HEK293 (cell line): ENCODE measurements around the gene JAM2.
A peak's percentile ranks its signal among the peaks of the same experiment; 100 is the strongest.

Source experiments
- CTCF ChIA-PET: fragments of 350-600 bp; formaldehyde crosslinking; extraction: SDS; loops from one replicate; lab custom pipeline; 2021; ENCODE audit warnings: antibody characterized with exemption; lab: Yijun Ruan, JAX
- POLR2A ChIA-PET: fragments of 300-600 bp; formaldehyde crosslinking; extraction: SDS; loops from one replicate; lab custom pipeline; 2020; ENCODE audit warnings: antibody characterized with exemption, inconsistent platforms; lab: Yijun Ruan, JAX
- H3K27ac ChIP-seq: fragments of 200-500 bp; sonication (Bioruptor generic); 2 replicates; pipeline ENCODE4 v1.5.1; 2014; ENCODE audit warnings: low read depth, low read length, control low read depth, inconsistent platforms; ENCODE audit errors: extremely low read depth
- H3K36me3 ChIP-seq, 2 experiments: fragments of 200-500 bp in 1 of 2; sonication (Bioruptor generic) in 1 of 2; 1 replicate in 1 of 2; 2 replicates in 1 of 2; pipeline ENCODE4 v1.5.1; 2014 to 2017; ENCODE audit warnings: inconsistent platforms in 2 of 2, low read length in 2 of 2; ENCODE audit not compliant: control insufficient read depth in 2 of 2, insufficient read depth in 1 of 2
- H3K4me1 ChIP-seq: fragments of 200-500 bp; sonication (Bioruptor generic); 2 replicates; pipeline ENCODE4 v1.5.1; 2014; ENCODE audit warnings: mild to moderate bottlenecking, low read length, inconsistent platforms; ENCODE audit not compliant: control insufficient read depth, insufficient read depth
- H3K4me3 ChIP-seq: 2 replicates; pipeline ENCODE4 v1.5.1; 2011; ENCODE audit warnings: low read depth, mild to moderate bottlenecking, control low read depth, low read length, moderate library complexity
- H3K9me3 ChIP-seq: fragments of 200-500 bp; sonication (Bioruptor generic); 2 replicates; pipeline ENCODE4 v1.5.1; 2014; ENCODE audit warnings: low read depth, low read length, inconsistent platforms; ENCODE audit not compliant: control insufficient read depth, insufficient read depth
- EGR2 ChIP-seq: fragments of 450-650 bp; formaldehyde crosslinking; IDR thresholded peaks from 2 replicates; pipeline ENCODE4 v1.5.1; 2016; ENCODE audit warnings: low read depth, missing biosample characterization, missing genetic modification characterization
- FEZF1 ChIP-seq: fragments of 450-650 bp; formaldehyde crosslinking; IDR thresholded peaks from 2 replicates; pipeline ENCODE4 v1.5.1; 2016; ENCODE audit warnings: missing biosample characterization, missing genetic modification characterization
- GLIS1 ChIP-seq: fragments of 450-650 bp; formaldehyde crosslinking; IDR thresholded peaks from 2 replicates; pipeline ENCODE4 v1.5.1; 2016; ENCODE audit warnings: missing biosample characterization, missing genetic modification characterization
- IKZF3 ChIP-seq: fragments of 450-650 bp; IDR thresholded peaks from 2 replicates; pipeline ENCODE4 v1.5.0; 2018; ENCODE audit warnings: missing biosample characterization, mild to moderate bottlenecking, missing genetic modification characterization, moderate library complexity
- KLF1 ChIP-seq: fragments of 450-650 bp; formaldehyde crosslinking; IDR thresholded peaks from 2 replicates; pipeline ENCODE4 v1.5.1; 2016; ENCODE audit warnings: missing biosample characterization, missing genetic modification characterization
- KLF7 ChIP-seq: fragments of 450-650 bp; formaldehyde crosslinking; IDR thresholded peaks from 2 replicates; pipeline ENCODE4 v1.5.1; 2016; ENCODE audit warnings: missing biosample characterization, missing genetic modification characterization, borderline replicate concordance
- KLF9 ChIP-seq: fragments of 450-650 bp; formaldehyde crosslinking; IDR thresholded peaks from 2 replicates; pipeline ENCODE4 v1.5.1; 2016; ENCODE audit warnings: missing biosample characterization, missing genetic modification characterization, low read depth
- PRDM1 ChIP-seq: fragments of 450-650 bp; formaldehyde crosslinking; IDR thresholded peaks from 2 replicates; pipeline ENCODE4; 2016; ENCODE audit warnings: missing biosample characterization, missing genetic modification characterization
- PRDM4 ChIP-seq: fragments of 450-650 bp; formaldehyde crosslinking; IDR thresholded peaks from 2 replicates; pipeline ENCODE4 v1.5.1; 2017; ENCODE audit warnings: missing biosample characterization, missing genetic modification characterization
- REST ChIP-seq: fragments of 450-650 bp; formaldehyde crosslinking; IDR thresholded peaks from 2 replicates; pipeline ENCODE4 v1.5.1; 2016; ENCODE audit warnings: missing biosample characterization, missing genetic modification characterization
- SP2 ChIP-seq: fragments of 450-650 bp; formaldehyde crosslinking; IDR thresholded peaks from 2 replicates; pipeline ENCODE4 v1.5.1; 2016; ENCODE audit warnings: missing biosample characterization, missing genetic modification characterization
- ZBTB1 ChIP-seq: fragments of 450-650 bp; formaldehyde crosslinking; IDR thresholded peaks from 2 replicates; pipeline ENCODE4 v1.5.1; 2016; ENCODE audit warnings: missing biosample characterization, missing genetic modification characterization
- ZBTB8A ChIP-seq: fragments of 450-650 bp; formaldehyde crosslinking; IDR thresholded peaks from 2 replicates; pipeline ENCODE4 v1.5.1; 2016; ENCODE audit warnings: missing biosample characterization, missing genetic modification characterization
- ZFHX2 ChIP-seq: fragments of 450-650 bp; formaldehyde crosslinking; conservative IDR thresholded peaks from 2 replicates; pipeline ENCODE4 v1.5.1; 2016; ENCODE audit warnings: missing biosample characterization, missing genetic modification characterization
- ZNF10 ChIP-seq: fragments of 450-650 bp; formaldehyde crosslinking; IDR thresholded peaks from 2 replicates; pipeline ENCODE4 v1.5.1; 2017; ENCODE audit warnings: missing biosample characterization, missing genetic modification characterization
- ZNF146 ChIP-seq: fragments of 450-650 bp; formaldehyde crosslinking; IDR thresholded peaks from 2 replicates; pipeline ENCODE4 v1.5.1; 2016; ENCODE audit warnings: missing biosample characterization, missing genetic modification characterization
- ZNF184 ChIP-seq: fragments of 450-650 bp; IDR thresholded peaks from 2 replicates; pipeline ENCODE4 v1.5.1; 2018; ENCODE audit warnings: missing biosample characterization, mild to moderate bottlenecking, missing genetic modification characterization
- ZNF19 ChIP-seq: fragments of 450-650 bp; formaldehyde crosslinking; IDR thresholded peaks from 2 replicates; pipeline ENCODE4; 2016; ENCODE audit warnings: missing biosample characterization, missing genetic modification characterization, low read depth
- ZNF398 ChIP-seq: fragments of 450-650 bp; formaldehyde crosslinking; IDR thresholded peaks from 2 replicates; pipeline ENCODE4 v1.5.1; 2017; ENCODE audit warnings: missing biosample characterization, missing genetic modification characterization
- ZNF585B ChIP-seq: fragments of 450-650 bp; formaldehyde crosslinking; IDR thresholded peaks from 2 replicates; pipeline ENCODE4 v1.5.1; 2016; ENCODE audit warnings: missing biosample characterization, missing genetic modification characterization

JAM2 gene

GRCh38 chr21:25638660-25639550, at the start of gene JAM2:
JAM2 (plus strand) TSS chr21:25639258; CDS start chr21:25639822, 564 bp downstream.
- CTCF ChIA-PET: interaction anchor here (0.7 to 2.0 kb wide), 2 partner anchors 31 to 852 kb away, joined by 3 to 22 read pairs; partner anchors contain the start of gene MRPL39
- H3K9me3 ChIP-seq: no peaks in the 10 kb centered on the region
- no peaks in the 10 kb centered on the region for H3K4me1 ChIP-seq
- TF ChIP-seq EGR2 (tag by site-specific recombination) (peak; percentile 73), KLF9 (tag by site-specific recombination) (no peak), ZBTB8A (peak; percentile 34; the same call in 1 of the 2 replicates), SP2 (peak; percentile 44; the same call in 1 of the 2 replicates), FEZF1 (tag by site-specific recombination) (0 out of 2 replicates have a peak, but pooled peaks have one; percentile 18), REST (tag by site-specific recombination) (no peak), ZFHX2 (peak; percentile 83)
- TF ChIP-seq, all 188 proteins: peak for 5
- Histone ChIP-seq H3K27ac (peak within 1 kb of the TSS; percentile 57; the same call in 1 of the 2 replicates), H3K4me3 (peak within 1 kb of the TSS; percentile 63), H3K36me3 (no peaks in the 10 kb centered on the region)
- POLR2A ChIA-PET: interaction anchor here (0.8 to 1.0 kb wide), 2 partner anchors 95 to 96 kb away, joined by 3 to 5 read pairs; partner anchors contain the start of genes ATP5PF and GABPA

- Histone ChIP-seq H3K4me1 (no peaks in the 10 kb centered on the region), H3K4me3 (no peak overlapping the region), H3K27ac (no peak overlapping the region), H3K9me3 (no peaks in the 10 kb centered on the region), H3K36me3 (peaks cover 65 to 82% of the 10 kb centered on the region in 2 experiments)
- POLR2A ChIA-PET: no interaction called here
- TF ChIP-seq PRDM1 (tag by site-specific recombination) (peak; percentile 61; the same call in 1 of the 2 replicates), GLIS1 (tag by site-specific recombination) (no peak)
- CTCF ChIA-PET: interaction anchor here (0.7 kb wide), 2 partner anchors 8 to 18 kb away, joined by 3 to 4 read pairs; no protein-coding TSS in a partner anchor
Measured at GRCh38 chr21:25589887-25590286, 49.2 kb upstream of the JAM2 start.

- H3K27ac ChIP-seq: peak within 1 kb of the TSS; percentile 87
- ChIA-PET CTCF (interaction anchor here (0.5 to 3.8 kb wide), 53 partner anchors 8 to 1759 kb away, joined by 3 to 32 read pairs (median 5); partner anchors contain the start of gene JAM2), POLR2A (interaction anchor here (1.2 to 3.4 kb wide), 3 partner anchors 45 to 1237 kb away, joined by 3 to 18 read pairs (median 4); partner anchors contain the start of genes ATP5PF and GABPA)
- H3K4me3 ChIP-seq: peak within 1 kb of the TSS; percentile 95
- H3K9me3 ChIP-seq: no peaks in the 10 kb centered on the region
- peaks cover 30 to 33% of the 10 kb centered on the region in 2 experiments for H3K36me3 ChIP-seq
- H3K4me1 ChIP-seq: no peaks in the 10 kb centered on the region
- no peak for TF ChIP-seq ZNF19 (tag by site-specific recombination)
- 0 out of 2 replicates have a peak, but pooled peaks have one; percentile 11 for TF ChIP-seq ZNF398 (tag by site-specific recombination)
- TF ChIP-seq ZBTB1 (tag by site-specific recombination): peak; percentile 48; the same call in 1 of the 2 replicates
- TF ChIP-seq ZNF184 (tag by site-specific recombination): peak; percentile 36; the same call in 1 of the 2 replicates
- peak; percentile 82 for TF ChIP-seq KLF1
- TF ChIP-seq ZNF10: no peak
- no peak; the same call in 1 of the 2 replicates for TF ChIP-seq IKZF3 (tag by site-specific recombination)
- no peak for TF ChIP-seq ZNF585B (tag by site-specific recombination)
- peak; percentile 99 for TF ChIP-seq KLF7 (tag by site-specific recombination)
- TF ChIP-seq PRDM4 (tag by site-specific recombination): peak; percentile 62; the same call in 1 of the 2 replicates
- peak; percentile 55; the same call in 1 of the 2 replicates for TF ChIP-seq ZNF146 (tag by site-specific recombination)
Measured at GRCh38 chr21:25607151-25608043, 31.7 kb upstream of the JAM2 start, which contains the start of gene MRPL39. MRPL39 (minus strand) TSS chr21:25607481; CDS start chr21:25607475, 6 bp downstream.
